ENCODE data around the gene HTR1B.

- no peak for TF ChIP-seq POLR2A (IDR thresholded peaks at IDR 0.05)
- TF ChIP-seq CTCF (IDR thresholded peaks at IDR 0.05), result no peak
- TF ChIP-seq POLR2AphosphoS5 (IDR thresholded peaks at IDR 0.05), result no peak
Observed at GRCh38 chr6:77440206-77440976, 22.9 kb downstream of the HTR1B start.

Data from prostate gland (tissue), 2 donors.